ENCODE results near the gene SMC1B.

SMC1B gene

DNA sequence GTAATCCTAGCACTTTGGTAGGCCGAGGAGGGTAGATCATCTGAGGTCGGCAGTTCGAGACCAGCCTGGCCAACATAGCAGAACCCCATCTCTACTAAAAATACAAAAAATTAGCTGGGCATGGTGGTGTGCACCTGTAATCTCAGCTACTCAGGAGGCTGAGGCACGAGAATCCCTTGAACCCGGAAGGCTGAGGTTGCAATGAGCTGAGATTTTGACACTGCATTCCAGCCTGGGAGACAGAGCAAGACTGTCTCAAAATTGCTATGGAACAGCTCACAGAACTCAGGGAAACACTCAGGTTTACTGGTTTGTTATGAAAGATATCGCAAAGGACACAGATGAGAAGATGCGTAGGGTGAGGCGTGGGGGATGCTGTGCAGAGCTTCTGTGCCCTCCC, 101.0 kb downstream of the SMC1B start:
- TF ChIP-seq TAF1 (IDR thresholded peaks at IDR 0.05; ENCODE audit: borderline replicate concordance, insufficient read depth, low read length), result no peak
- no peak for TF ChIP-seq SIN3A (IDR thresholded peaks at IDR 0.05; ENCODE audit: borderline replicate concordance, insufficient read depth, low read length)
- TF ChIP-seq, protein P1, sequence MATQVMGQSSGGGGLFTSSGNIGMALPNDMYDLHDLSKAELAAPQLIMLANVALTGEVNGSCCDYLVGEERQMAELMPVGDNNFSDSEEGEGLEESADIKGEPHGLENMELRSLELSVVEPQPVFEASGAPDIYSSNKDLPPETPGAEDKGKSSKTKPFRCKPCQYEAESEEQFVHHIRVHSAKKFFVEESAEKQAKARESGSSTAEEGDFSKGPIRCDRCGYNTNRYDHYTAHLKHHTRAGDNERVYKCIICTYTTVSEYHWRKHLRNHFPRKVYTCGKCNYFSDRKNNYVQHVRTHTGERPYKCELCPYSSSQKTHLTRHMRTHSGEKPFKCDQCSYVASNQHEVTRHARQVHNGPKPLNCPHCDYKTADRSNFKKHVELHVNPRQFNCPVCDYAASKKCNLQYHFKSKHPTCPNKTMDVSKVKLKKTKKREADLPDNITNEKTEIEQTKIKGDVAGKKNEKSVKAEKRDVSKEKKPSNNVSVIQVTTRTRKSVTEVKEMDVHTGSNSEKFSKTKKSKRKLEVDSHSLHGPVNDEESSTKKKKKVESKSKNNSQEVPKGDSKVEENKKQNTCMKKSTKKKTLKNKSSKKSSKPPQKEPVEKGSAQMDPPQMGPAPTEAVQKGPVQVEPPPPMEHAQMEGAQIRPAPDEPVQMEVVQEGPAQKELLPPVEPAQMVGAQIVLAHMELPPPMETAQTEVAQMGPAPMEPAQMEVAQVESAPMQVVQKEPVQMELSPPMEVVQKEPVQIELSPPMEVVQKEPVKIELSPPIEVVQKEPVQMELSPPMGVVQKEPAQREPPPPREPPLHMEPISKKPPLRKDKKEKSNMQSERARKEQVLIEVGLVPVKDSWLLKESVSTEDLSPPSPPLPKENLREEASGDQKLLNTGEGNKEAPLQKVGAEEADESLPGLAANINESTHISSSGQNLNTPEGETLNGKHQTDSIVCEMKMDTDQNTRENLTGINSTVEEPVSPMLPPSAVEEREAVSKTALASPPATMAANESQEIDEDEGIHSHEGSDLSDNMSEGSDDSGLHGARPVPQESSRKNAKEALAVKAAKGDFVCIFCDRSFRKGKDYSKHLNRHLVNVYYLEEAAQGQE (IDR thresholded peaks at IDR 0.05; ENCODE audit: insufficient read depth in 1 of 2, low read depth in 2 of 2, low read length in 2 of 2), result no peak
- no peak for TF ChIP-seq FOXP2 (optimal IDR thresholded peaks at IDR 0.05; ENCODE audit: borderline replicate concordance, extremely low read depth, extremely low read length, insufficient read depth)
- no peak for TF ChIP-seq POLR2AphosphoS5 (IDR thresholded peaks at IDR 0.05; ENCODE audit: low read depth, low read length)

DNA sequence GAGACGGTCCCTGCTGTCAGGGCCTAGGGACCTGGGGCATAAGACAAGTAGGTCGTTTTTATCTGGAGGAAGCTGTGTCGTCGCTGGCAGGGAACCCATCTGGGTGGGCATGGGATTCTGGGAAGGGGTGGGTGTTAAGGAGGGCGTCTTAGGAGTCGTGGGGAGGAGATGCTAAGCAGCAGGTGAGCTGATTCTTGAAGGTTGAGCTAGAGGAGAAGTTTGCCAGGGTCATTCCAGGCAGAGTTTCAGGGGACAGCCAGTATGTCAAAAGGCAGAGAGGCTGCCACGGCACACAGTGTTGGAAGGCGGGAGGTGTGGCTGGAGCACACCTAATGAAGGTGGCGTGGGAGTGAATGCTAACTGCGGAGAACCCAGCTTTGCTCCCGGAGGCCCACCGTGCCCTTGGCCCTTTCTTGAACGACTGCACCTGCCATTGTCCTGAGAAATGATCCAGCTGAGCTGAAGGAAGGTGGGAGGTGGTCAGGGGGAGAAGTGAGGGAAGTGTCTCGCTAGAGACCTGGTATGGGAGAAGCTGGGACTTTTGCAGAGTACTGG, 102.3 kb downstream of the SMC1B start:
- TF ChIP-seq SIN3A (IDR thresholded peaks at IDR 0.05; ENCODE audit: borderline replicate concordance, insufficient read depth, low read length), result no peak
- no peak for TF ChIP-seq TAF1 (IDR thresholded peaks at IDR 0.05; ENCODE audit: borderline replicate concordance, insufficient read depth, low read length)
- TF ChIP-seq FOXP2 (optimal IDR thresholded peaks at IDR 0.05; ENCODE audit: borderline replicate concordance, extremely low read depth, extremely low read length, insufficient read depth), result no peak
- TF ChIP-seq, protein P1 (IDR thresholded peaks at IDR 0.05; ENCODE audit: insufficient read depth in 1 of 2, low read depth in 2 of 2, low read length in 2 of 2), result no peak
- TF ChIP-seq POLR2AphosphoS5 (IDR thresholded peaks at IDR 0.05; ENCODE audit: low read depth, low read length), result no peak

DNA sequence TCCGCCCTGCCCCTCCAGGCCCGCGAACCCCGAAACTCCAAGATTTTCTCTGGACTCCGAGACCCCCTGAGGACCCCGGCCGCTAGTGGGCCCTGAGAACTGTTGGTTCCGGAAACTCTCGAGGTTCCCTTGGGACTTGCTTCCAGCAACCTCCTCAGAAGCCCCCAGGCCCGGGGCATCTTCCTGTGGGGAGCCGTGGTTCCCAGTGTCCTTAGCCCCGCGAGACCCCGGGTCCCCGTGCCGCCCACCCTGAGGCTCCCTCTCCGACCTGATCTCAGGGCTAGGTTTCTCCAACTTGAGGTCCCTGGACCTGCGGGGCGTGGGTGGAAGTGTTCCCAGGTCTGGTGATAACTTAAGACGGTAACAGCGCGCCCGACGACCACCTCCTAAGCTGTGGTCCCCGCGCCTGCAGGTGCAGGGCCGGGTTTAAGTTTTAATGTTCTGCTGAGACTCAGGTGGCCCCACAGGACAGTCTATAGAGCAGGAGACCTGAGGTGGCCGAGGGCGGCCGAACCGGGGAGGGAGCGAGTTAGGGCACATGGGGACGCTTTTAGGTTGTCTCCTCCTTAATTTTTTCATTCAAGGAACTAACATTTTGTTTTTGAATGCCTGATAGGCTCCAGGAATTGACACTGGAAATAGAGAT, 102.9 kb downstream of the SMC1B start:
- TF ChIP-seq POLR2AphosphoS5 (IDR thresholded peaks at IDR 0.05; ENCODE audit: low read depth, low read length) (no peak), SIN3A (IDR thresholded peaks at IDR 0.05; ENCODE audit: borderline replicate concordance, insufficient read depth, low read length) (no peak)

DNA sequence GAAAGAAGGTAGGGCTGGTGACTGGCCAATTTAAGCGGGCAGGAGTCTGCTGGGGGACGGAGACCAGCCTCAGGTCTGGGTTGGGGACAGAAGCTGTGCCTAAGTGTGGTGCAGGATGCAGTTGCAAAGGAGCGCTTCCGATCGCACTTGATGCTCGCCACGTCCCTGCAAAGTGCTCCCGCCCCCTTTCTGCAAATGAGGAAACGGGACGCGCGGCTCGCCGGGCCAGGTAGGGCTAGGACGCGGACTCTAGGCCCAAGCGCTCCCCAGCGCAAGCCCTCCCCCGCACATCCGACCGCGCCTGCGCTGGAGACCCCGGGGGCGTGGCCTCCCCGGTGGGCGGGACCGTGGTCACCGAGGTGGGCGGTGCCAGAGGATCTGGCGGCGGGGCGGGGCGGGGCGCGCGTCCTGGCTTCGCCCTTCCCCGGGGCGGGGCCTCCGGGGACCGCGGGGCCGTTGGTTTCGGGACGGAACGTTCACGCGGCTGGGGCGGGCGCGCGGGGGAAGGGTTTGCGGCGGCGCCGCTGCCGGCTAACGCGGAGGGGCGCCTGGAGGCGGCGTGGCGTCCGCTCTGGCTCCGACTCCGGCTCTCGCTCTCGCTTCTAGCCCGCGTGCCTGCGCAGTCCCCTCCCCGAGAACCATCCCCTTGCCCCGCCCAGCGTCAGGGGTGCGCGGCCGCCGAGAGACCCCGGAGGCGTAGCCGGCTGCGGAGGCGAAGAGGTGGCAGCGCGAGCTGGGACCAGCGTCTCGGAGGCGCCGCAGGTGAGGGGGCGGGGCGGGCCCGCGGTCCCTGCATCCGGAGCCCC, 103.8 kb downstream of the SMC1B start, which contains the start of gene FAM118A:
FAM118A (plus strand) TSS at position 513 of the 806 bp plus-strand sequence. CDS start 12,446 bp downstream, outside the sequence.
- TF ChIP-seq, protein P1 (IDR thresholded peaks at IDR 0.05; ENCODE audit: insufficient read depth in 1 of 2, low read depth in 2 of 2, low read length in 2 of 2), result no peak
- TF ChIP-seq TAF1 (IDR thresholded peaks at IDR 0.05; ENCODE audit: borderline replicate concordance, insufficient read depth, low read length), result peak; percentile 70; the same call in 1 of the 2 replicates
- no peak for TF ChIP-seq SIN3A (IDR thresholded peaks at IDR 0.05; ENCODE audit: borderline replicate concordance, insufficient read depth, low read length)
- TF ChIP-seq FOXP2 (optimal IDR thresholded peaks at IDR 0.05; ENCODE audit: borderline replicate concordance, extremely low read depth, extremely low read length, insufficient read depth), result peak; percentile 84
- peak; percentile 46; the same call in 1 of the 2 replicates for TF ChIP-seq POLR2AphosphoS5 (IDR thresholded peaks at IDR 0.05; ENCODE audit: low read depth, low read length)

DNA sequence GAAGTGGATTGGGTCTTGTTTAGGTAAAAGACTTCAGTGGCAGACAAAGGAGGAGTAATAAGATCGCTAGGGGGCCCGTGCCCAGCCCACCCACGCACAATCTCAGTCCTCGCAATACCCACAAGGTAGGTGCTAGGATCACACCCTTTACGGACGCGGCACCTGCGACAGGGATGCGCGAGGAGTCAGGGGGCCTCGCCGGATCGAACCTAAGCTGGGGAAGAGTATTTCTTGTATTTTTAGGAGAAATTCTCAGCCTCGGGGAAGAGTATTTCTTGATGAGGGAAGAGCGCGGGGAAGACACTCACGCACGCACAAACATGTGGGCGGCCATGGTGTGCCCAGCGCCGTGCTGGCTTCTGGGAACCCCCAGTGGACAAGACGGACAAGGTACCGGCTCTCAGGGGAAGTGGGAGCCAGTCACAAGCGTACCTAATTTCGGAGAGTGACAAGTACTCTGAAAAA, 104.4 kb downstream of the SMC1B start:
- no peak for TF ChIP-seq POLR2AphosphoS5 (IDR thresholded peaks at IDR 0.05; ENCODE audit: low read depth, low read length)
- no peak for TF ChIP-seq TAF1 (IDR thresholded peaks at IDR 0.05; ENCODE audit: borderline replicate concordance, insufficient read depth, low read length)
- no peak for TF ChIP-seq FOXP2 (optimal IDR thresholded peaks at IDR 0.05; ENCODE audit: borderline replicate concordance, extremely low read depth, extremely low read length, insufficient read depth)
- TF ChIP-seq, protein P1 (IDR thresholded peaks at IDR 0.05; ENCODE audit: insufficient read depth in 1 of 2, low read depth in 2 of 2, low read length in 2 of 2), result no peak
- no peak for TF ChIP-seq SIN3A (IDR thresholded peaks at IDR 0.05; ENCODE audit: borderline replicate concordance, insufficient read depth, low read length)

Data from PFSK-1 (cell line).